H9 (cell line): Measurements from ENCODE around the gene PANX2. TPM values are rescaled to one million over a fixed set of nuclear protein-coding genes. Genes with fewer than 3 reads are reported as not detected.

Experiments used
- DNase-seq: peaks from one replicate; pipeline ENCODE4 v3.0.0-alpha.2; 2017
- H2AFZ ChIP-seq: one replicate; pipeline ENCODE4 v1.6.1; 2013; ENCODE audit warnings: mild to moderate bottlenecking, low read length, control low read depth, moderate library complexity
- H2AK5ac ChIP-seq: 2 replicates; pipeline ENCODE4 v1.6.1; 2013; ENCODE audit warnings: low read length, control low read depth, mixed read lengths; ENCODE audit not compliant: insufficient read length
- H2BK120ac ChIP-seq: one replicate; pipeline ENCODE4 v1.6.1; 2013; ENCODE audit warnings: low read depth, mild to moderate bottlenecking, low read length, control low read depth, inconsistent platforms; ENCODE audit not compliant: poor library complexity, severe bottlenecking
- H2BK12ac ChIP-seq: 2 replicates; pipeline ENCODE4 v1.6.1; 2013; ENCODE audit warnings: low read length, control low read depth, mixed read lengths, low read depth; ENCODE audit not compliant: insufficient read length
- H2BK15ac ChIP-seq: 2 replicates; pipeline ENCODE4 v1.6.1; 2013; ENCODE audit warnings: low read depth, low read length, control low read depth
- H2BK20ac ChIP-seq: one replicate; pipeline ENCODE4 v1.6.1; 2013; ENCODE audit warnings: low read depth, mild to moderate bottlenecking, low read length, control low read depth, inconsistent platforms; ENCODE audit not compliant: poor library complexity, severe bottlenecking
- H2BK5ac ChIP-seq: 2 replicates; pipeline ENCODE4 v1.6.1; 2013; ENCODE audit warnings: low read length, control low read depth, mixed read lengths; ENCODE audit not compliant: insufficient read length
- H3K14ac ChIP-seq: 2 replicates; pipeline ENCODE4 v1.6.1; 2013; ENCODE audit warnings: low read length, control low read depth; ENCODE audit not compliant: insufficient read depth
- H3K18ac ChIP-seq: 2 replicates; pipeline ENCODE4 v1.6.1; 2013; ENCODE audit warnings: low read depth, mild to moderate bottlenecking, mixed read lengths, low read length, control low read depth; ENCODE audit not compliant: insufficient read length
- H3K23ac ChIP-seq: 2 replicates; pipeline ENCODE4 v1.6.1; 2013; ENCODE audit warnings: low read length, control low read depth, mixed read lengths, low read depth; ENCODE audit not compliant: insufficient read length
- H3K23me2 ChIP-seq: 2 replicates; pipeline ENCODE4 v1.6.1; 2013; ENCODE audit warnings: low read depth, mild to moderate bottlenecking, mixed read lengths, low read length, control low read depth; ENCODE audit not compliant: insufficient read length, poor library complexity, severe bottlenecking
- H3K27ac ChIP-seq: 2 replicates; pipeline ENCODE4 v1.5.1; 2013; ENCODE audit warnings: low read length, control low read depth, mixed read lengths, low read depth; ENCODE audit not compliant: insufficient read length
- H3K27me3 ChIP-seq: 2 replicates; pipeline ENCODE4 v1.6.1; 2013; ENCODE audit warnings: low read length, control low read depth, inconsistent platforms; ENCODE audit not compliant: insufficient read depth
- H3K4ac ChIP-seq: 2 replicates; pipeline ENCODE4 v1.6.1; 2013; ENCODE audit warnings: low read depth, mild to moderate bottlenecking, control low read depth, inconsistent platforms, low read length, moderate library complexity
- H3K4me1 ChIP-seq: 2 replicates; pipeline ENCODE4 v1.6.1; 2013; ENCODE audit warnings: low read length, control low read depth, inconsistent platforms; ENCODE audit not compliant: insufficient read depth
- H3K4me2 ChIP-seq: 2 replicates; pipeline ENCODE4 v1.6.1; 2013; ENCODE audit warnings: low read length, control low read depth, mixed read lengths; ENCODE audit not compliant: insufficient read length, insufficient read depth
- H3K56ac ChIP-seq: 2 replicates; pipeline ENCODE4 v1.6.1; 2013; ENCODE audit warnings: low read depth, mild to moderate bottlenecking, mixed read lengths, low read length, control low read depth; ENCODE audit not compliant: insufficient read length
- H3K79me1 ChIP-seq: 2 replicates; pipeline ENCODE4 v1.6.1; 2013; ENCODE audit warnings: low read depth, mild to moderate bottlenecking, moderate library complexity, low read length, control low read depth, inconsistent platforms; ENCODE audit not compliant: insufficient read depth, poor library complexity, severe bottlenecking
- H3K79me2 ChIP-seq: 2 replicates; pipeline ENCODE4 v1.6.1; 2013; ENCODE audit warnings: low read length, control low read depth, inconsistent platforms; ENCODE audit not compliant: insufficient read depth
- H3K9ac ChIP-seq: 2 replicates; pipeline ENCODE4 v1.6.1; 2013; ENCODE audit warnings: low read length, control low read depth, mixed read lengths; ENCODE audit not compliant: insufficient read length; ENCODE audit errors: extremely low read depth
- H3K9me3 ChIP-seq: one replicate; pipeline ENCODE4 v1.6.1; 2013; ENCODE audit warnings: low read depth, low read length, inconsistent platforms; ENCODE audit not compliant: control insufficient read depth
- H3T11ph ChIP-seq: one replicate; pipeline ENCODE4 v1.6.1; 2013; ENCODE audit warnings: mild to moderate bottlenecking, low read length, control low read depth, inconsistent platforms
- H4K20me1 ChIP-seq: one replicate; pipeline ENCODE4 v1.6.1; 2013; ENCODE audit not compliant: control insufficient read depth, insufficient read length, insufficient read depth
- H4K5ac ChIP-seq: 2 replicates; pipeline ENCODE4 v1.6.1; 2013; ENCODE audit warnings: low read depth, mild to moderate bottlenecking, mixed read lengths, low read length, control low read depth; ENCODE audit not compliant: insufficient read length
- H4K8ac ChIP-seq: replicated peaks from 2 replicates; pipeline ENCODE4 v1.6.1; 2013; ENCODE audit warnings: low read length, control low read depth, mixed read lengths, low read depth; ENCODE audit not compliant: insufficient read length
- H4K91ac ChIP-seq: 2 replicates; pipeline ENCODE4 v1.6.1; 2013; ENCODE audit warnings: low read depth, mild to moderate bottlenecking, moderate library complexity, mixed read lengths, low read length, control low read depth; ENCODE audit not compliant: insufficient read length
- H3K27ac Mint-ChIP-seq, 3 experiments: 2 replicates in 2 of 3; 3 replicates in 1 of 3; pipeline ENCODE4 v1.8.0; 2020 to 2021; ENCODE audit warnings: mixed read lengths in 3 of 3, mild to moderate bottlenecking in 1 of 3, moderate library complexity in 1 of 3
- H3K27me3 Mint-ChIP-seq: 2 replicates; pipeline ENCODE4 v1.8.0; 2021; ENCODE audit warnings: low read depth, mild to moderate bottlenecking, moderate library complexity, mixed read lengths
- H3K36me3 Mint-ChIP-seq, 3 experiments: 2 replicates in 2 of 3; 3 replicates in 1 of 3; pipeline ENCODE4 v1.8.0; 2020 to 2021; ENCODE audit warnings: low read depth in 3 of 3, mixed read lengths in 3 of 3; ENCODE audit not compliant: insufficient read depth in 1 of 3
- H3K4me1 Mint-ChIP-seq, 2 experiments: 2 replicates each; pipeline ENCODE4 v1.8.0; 2020; ENCODE audit warnings: mixed read lengths in 2 of 2
- H3K4me3 Mint-ChIP-seq, 2 experiments: 2 replicates in 1 of 2; 3 replicates in 1 of 2; pipeline ENCODE4 v1.8.0; 2020 to 2021; ENCODE audit warnings: mild to moderate bottlenecking in 2 of 2, mixed read lengths in 2 of 2, moderate library complexity in 1 of 2
- H3K9me3 Mint-ChIP-seq, 2 experiments: 2 replicates in 1 of 2; 3 replicates in 1 of 2; pipeline ENCODE4 v1.8.0; 2020; ENCODE audit warnings: mild to moderate bottlenecking in 2 of 2, mixed read lengths in 2 of 2, moderate library complexity in 1 of 2
- WGBS: extraction: QIAGEN DNeasy Blood & Tissue Kit; methylation state at CpG from one replicate; pipeline ENCODE4 v1.1.7; 2013; ENCODE audit warnings: missing lambda C conversion rate, low lambda C conversion rate, mixed read lengths; ENCODE audit not compliant: insufficient read length; ENCODE audit errors: extremely low coverage; 5-methylcytosine and 5-hydroxymethylcytosine counted together
- total RNA-seq: library from RNA; stranded (reverse); gene quantifications from 2 replicates; pipeline ENCODE4 v1.2.1, GENCODE V29; 2021
- TF ChIP-seq, protein P1 (sequence below): fragments of 200-600 bp; sonication (generic); conservative IDR thresholded peaks from 3 replicates; pipeline ENCODE4 v1.8.0; 2021; ENCODE audit warnings: antibody characterized with exemption, mild to moderate bottlenecking

PANX2 gene
- total RNA-seq, 1 experiment from 2014 or later = 8.0 TPM

DNA sequence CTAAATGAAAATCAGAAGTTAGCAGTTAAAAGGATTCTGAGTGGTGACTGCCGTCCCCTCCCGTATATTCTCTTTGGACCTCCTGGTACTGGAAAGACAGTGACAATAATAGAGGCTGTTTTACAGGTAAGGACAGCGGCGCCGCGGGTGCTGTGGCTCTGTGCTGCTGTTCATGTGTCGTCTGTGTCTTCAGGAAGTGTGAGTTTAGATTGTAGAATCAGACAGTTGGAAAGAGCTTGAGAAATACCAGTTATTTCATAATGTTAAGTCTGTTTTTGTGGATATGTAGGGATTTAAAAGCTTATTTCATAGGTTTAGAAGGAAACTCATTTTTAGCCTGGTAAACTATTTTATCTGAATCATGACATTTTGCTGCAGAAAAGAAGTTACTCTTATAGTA is 27.4 kb upstream of the PANX2 start:
- no peak overlapping the region for H3K4me2 ChIP-seq
- Mint-ChIP-seq H3K27me3 (peaks cover 20% of the 10 kb centered on the region), H3K9me3 (no peaks in the 10 kb centered on the region; a peak in 1 of 5 replicates), H3K4me3 (no peak overlapping the region), H3K27ac (no peak overlapping the region), H3K36me3 (no peaks in the 10 kb centered on the region; a peak in 1 of 7 replicates), H3K4me1 (peaks cover 2 to 7% of the 10 kb centered on the region in 2 experiments)
- no peak overlapping the region for H2AK5ac ChIP-seq
- no peak overlapping the region for H4K5ac ChIP-seq
- no peak overlapping the region for H3K23ac ChIP-seq
- no peak overlapping the region for H3K56ac ChIP-seq
- no peak overlapping the region for H3K18ac ChIP-seq
- H3K79me1 ChIP-seq = no peaks in the 10 kb centered on the region
- H3T11ph ChIP-seq = no peak overlapping the region
- no peak overlapping the region for H3K4ac ChIP-seq
- no peak overlapping the region for H4K91ac ChIP-seq
- no peak overlapping the region for H2BK15ac ChIP-seq
- H3K9ac ChIP-seq = no peak overlapping the region
- no peak overlapping the region for H2BK20ac ChIP-seq
- H2BK12ac ChIP-seq = no peak overlapping the region
- H2BK120ac ChIP-seq = no peak overlapping the region
- H2BK5ac ChIP-seq = no peak overlapping the region
- no peaks in the 10 kb centered on the region for H3K9me3 ChIP-seq
- no peaks in the 10 kb centered on the region for H4K20me1 ChIP-seq
- H4K8ac ChIP-seq = no peak overlapping the region
- TF ChIP-seq, protein P1, sequence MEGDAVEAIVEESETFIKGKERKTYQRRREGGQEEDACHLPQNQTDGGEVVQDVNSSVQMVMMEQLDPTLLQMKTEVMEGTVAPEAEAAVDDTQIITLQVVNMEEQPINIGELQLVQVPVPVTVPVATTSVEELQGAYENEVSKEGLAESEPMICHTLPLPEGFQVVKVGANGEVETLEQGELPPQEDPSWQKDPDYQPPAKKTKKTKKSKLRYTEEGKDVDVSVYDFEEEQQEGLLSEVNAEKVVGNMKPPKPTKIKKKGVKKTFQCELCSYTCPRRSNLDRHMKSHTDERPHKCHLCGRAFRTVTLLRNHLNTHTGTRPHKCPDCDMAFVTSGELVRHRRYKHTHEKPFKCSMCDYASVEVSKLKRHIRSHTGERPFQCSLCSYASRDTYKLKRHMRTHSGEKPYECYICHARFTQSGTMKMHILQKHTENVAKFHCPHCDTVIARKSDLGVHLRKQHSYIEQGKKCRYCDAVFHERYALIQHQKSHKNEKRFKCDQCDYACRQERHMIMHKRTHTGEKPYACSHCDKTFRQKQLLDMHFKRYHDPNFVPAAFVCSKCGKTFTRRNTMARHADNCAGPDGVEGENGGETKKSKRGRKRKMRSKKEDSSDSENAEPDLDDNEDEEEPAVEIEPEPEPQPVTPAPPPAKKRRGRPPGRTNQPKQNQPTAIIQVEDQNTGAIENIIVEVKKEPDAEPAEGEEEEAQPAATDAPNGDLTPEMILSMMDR = no peak
- no peaks in the 10 kb centered on the region for H3K79me2 ChIP-seq
- no peaks in the 10 kb centered on the region for H3K4me1 ChIP-seq
- H3K27ac ChIP-seq = no peak overlapping the region
- no peak for DNase-seq
- H3K23me2 ChIP-seq = peaks cover 2% of the 10 kb centered on the region
- no peak overlapping the region for H3K14ac ChIP-seq
- H3K27me3 ChIP-seq = no peaks in the 10 kb centered on the region
- no CpG with 5 or more reads among the region's 7 CpGs for WGBS
- no peak overlapping the region for H2AFZ ChIP-seq
